HG03139 (cell line): ENCODE data around the gene ST7L.
A peak's percentile ranks its signal among the peaks of the same experiment; 100 is the strongest.
"Not testable (repeated sequence)": the region's sequence is repeated elsewhere in the genome, so short reads cannot be mapped to it uniquely, and the experiment has no call there.

Source experiments
- ATAC-seq: cut with Tn5 transposase; IDR thresholded peaks from one replicate; pipeline ENCODE4 v1.9.1; 2021; ENCODE audit not compliant: unreplicated experiment

Gene ST7L

GRCh38 chr1:112501810-112502641, 116.9 kb downstream of the ST7L start:
- peak; percentile 52 for ATAC-seq

GRCh38 chr1:112496290-112496689, 122.7 kb downstream of the ST7L start:
- no peak for ATAC-seq

GRCh38 chr1:112493351-112493750, 125.6 kb downstream of the ST7L start:
- ATAC-seq: no peak

- ATAC-seq: no peak
Observed at GRCh38 chr1:112492076-112492475, 126.9 kb downstream of the ST7L start.

- ATAC-seq: no peak
Observed at GRCh38 chr1:112488141-112488540, 130.8 kb downstream of the ST7L start.

- not testable (repeated sequence) for ATAC-seq
Observed at GRCh38 chr1:112487686-112488085, 131.3 kb downstream of the ST7L start.

GRCh38 chr1:112486063-112486462, 132.9 kb downstream of the ST7L start:
- not testable (repeated sequence) for ATAC-seq

- ATAC-seq: no peak
Observed at GRCh38 chr1:112478314-112478713, 140.6 kb downstream of the ST7L start.

GRCh38 chr1:112477550-112477949, 141.4 kb downstream of the ST7L start:
- no peak for ATAC-seq
